Activated naive CD4-positive, alpha-beta T cell treated with Interleukin-2 at 50 U/mL for 16 hours (primary cell): ENCODE measurements around the gene DROSHA.

Experiments
- DNase-seq: peaks from one replicate; pipeline ENCODE4 v3.0.0-alpha.2; 2020

DROSHA gene

GRCh38 chr5:31530541-31531265 lies 1.2 kb downstream of the DROSHA start:
- no peak for DNase-seq

DNA sequence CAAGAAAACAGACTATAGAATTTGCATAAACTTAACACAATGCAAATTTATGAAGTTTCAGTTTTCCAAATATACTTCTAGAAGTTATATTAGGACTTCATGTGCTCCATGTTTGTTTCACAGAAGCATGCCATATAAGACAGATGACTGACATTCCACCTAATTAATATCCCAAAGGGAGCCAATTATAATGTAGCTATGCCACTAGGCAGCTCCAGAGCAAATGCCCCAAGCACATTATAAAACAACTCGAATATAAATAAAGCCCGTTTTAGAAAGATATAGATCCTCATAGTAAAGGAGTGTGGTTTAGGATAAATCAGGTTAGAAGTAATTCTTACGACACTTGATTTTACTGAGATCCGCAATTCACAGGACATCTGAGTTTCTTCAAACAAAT lies 8.9 kb downstream of the DROSHA start:
- DNase-seq: no peak

DNA sequence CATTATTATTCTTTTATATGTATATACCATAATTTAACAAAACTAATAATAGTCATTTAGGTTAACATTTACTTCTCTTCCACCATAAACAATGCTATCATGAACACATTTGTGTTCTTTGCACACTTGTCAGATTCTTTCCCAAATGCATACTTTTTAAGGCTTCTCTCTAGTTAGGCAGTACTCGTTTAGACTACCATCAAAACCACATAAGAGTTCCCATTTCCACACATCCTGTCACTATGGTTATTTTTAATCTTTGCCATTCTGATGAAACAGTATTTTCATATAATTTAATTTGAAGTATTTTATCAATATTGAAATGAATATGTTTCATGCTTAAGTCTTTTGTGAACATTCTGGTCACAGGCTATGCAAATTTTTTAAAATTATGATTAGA lies 15.1 kb downstream of the DROSHA start:
- no peak for DNase-seq

- DNase-seq: no peak
Measured at GRCh38 chr5:31511305-31511704, 20.6 kb downstream of the DROSHA start.

DNA sequence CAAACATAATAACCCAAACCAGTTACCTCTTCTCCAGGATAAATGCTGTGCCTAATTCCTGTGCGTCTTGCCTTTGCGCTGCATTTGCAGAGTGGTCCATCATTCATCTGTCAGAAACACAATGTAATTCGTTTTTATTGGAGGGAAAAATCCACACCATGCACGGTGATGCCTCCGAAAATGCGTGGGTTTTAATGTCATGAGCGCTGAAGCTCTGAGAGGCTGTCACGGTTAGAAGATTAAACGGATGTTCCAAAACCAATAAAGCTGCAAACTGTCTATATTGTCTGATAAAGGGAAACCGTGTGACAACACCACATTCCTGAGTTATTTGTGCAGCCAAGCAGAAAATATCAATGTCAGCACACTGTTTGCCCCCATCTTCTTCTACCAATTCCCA lies 27.4 kb downstream of the DROSHA start:
- no peak for DNase-seq

DNA sequence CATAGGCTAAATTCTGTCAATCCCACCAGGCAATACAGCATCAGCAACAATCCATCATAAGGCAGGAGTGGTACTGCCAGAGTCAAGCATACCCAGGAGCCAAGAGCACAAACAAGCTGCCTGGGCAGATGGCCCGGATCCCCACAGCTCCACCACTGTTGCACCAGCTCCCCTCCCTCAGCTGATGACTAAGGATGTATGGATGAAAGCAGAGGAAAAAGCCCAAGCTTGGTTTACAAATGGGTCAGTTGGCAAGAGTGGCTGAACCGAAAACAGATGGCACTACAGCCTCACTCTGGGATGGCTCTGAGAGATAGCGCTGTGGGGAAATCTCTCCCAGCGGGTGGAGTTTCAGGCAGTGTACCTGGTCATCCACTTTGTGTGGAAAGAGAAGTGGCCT lies 29.4 kb downstream of the DROSHA start:
- no peak for DNase-seq

DNA sequence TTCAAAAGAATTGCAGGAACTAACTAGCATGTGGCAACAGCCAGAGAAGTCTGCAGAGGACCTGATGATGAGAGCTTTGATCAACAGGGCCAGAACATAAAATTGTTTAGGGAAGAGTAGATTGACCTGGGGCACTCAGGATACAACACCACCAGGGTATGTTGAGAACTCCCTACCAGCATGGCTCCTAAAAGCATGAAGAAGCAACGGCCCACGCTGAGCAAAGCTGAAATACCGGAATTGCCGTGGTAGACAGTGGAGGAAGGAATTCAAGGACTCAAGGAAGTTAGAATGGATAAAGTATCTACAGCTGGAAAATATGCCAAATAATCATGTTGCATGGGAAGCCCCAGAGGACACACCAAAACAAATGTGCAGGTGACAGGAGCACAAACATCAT lies 31.6 kb downstream of the DROSHA start:
- no peak for DNase-seq

- DNase-seq: no peak
Measured at GRCh38 chr5:31496891-31497290, 35.0 kb downstream of the DROSHA start.

GRCh38 chr5:31496301-31496700 lies 35.6 kb downstream of the DROSHA start:
- no peak for DNase-seq

DNA sequence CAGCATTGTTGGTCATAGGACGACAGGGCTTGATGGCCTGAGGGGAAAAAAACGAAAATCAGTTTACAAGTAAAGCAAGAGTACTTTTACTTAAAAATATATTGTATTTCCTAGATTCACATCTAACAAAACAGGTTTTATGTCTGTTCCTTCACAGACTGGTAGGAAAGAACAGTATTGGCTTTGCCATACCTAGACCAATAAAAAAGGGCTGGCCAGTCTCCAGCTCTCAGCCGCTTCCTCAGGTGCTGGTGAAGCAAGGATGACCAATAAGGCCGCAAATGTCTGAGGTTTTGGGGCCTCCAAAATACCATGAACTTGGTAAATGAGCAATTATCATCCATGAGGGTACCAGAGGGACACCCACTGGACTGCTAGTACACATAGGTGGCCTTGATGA lies 36.6 kb downstream of the DROSHA start:
- no peak for DNase-seq

DNA sequence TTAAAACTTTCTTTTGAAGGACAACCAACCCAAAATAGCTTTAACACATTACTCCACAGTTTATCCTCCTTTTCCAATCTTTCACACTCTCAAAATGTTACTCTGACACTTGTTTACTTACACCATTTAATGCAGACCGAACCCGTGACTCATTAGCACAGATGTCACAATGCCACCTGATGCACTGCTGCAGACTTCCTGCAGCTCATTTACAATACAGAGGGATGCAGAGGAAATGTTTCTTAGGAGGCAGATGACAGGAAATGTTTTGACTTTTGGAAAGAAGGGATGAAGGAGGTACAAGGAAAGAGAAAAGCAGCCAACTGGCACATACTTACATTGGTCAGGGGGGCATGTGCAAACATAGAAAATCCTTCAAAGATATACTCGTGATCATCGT lies 39.0 kb downstream of the DROSHA start:
- no peak for DNase-seq

DNA sequence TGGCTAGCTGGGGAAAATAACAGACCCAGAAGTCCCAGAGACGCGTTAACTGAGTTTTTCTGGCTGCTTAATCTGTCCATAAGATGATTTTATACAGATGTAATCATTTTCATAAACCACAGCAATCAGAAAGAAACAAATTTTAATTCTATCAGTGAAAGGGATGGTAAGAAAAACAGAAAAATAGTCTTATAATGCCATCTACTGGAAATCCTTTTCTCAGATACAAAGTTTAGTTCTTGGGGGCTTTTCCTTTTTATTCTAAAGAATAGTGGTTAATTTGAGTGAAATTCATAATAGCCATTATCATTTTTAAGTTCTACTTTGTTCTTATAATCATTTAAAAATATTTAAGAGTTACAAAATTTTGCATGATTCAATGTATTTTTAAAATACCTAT lies 44.4 kb downstream of the DROSHA start:
- DNase-seq: no peak

GRCh38 chr5:31486441-31486840 lies 45.5 kb downstream of the DROSHA start:
- DNase-seq: no peak

- DNase-seq: no peak
Measured at GRCh38 chr5:31485376-31486207, 46.3 kb downstream of the DROSHA start.

- DNase-seq: no peak
Measured at GRCh38 chr5:31481531-31482165, 50.2 kb downstream of the DROSHA start.

GRCh38 chr5:31479706-31480105 lies 52.2 kb downstream of the DROSHA start:
- DNase-seq: no peak

- DNase-seq: no peak
Measured at GRCh38 chr5:31478901-31479300, 53.0 kb downstream of the DROSHA start.

DNA sequence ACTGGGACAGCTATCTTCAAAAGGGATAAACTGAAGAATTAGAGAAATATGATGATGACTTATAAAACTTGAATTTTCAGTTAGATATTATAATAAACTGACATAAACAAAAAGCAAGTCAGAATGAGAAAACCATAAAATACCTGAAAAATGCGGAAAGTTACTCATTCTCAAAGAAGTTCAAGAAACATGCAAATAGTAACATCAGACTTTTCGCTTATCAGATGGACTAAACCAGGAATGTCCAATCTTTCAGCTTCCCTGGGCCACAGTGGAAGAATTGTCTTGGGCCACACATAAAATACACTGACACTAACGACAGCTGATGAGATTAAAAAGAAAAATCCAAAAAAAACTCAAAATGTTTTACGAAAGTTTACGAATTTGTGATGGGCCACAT lies 53.9 kb downstream of the DROSHA start:
- DNase-seq: no peak

- no peak for DNase-seq
Measured at GRCh38 chr5:31477516-31477915, 54.4 kb downstream of the DROSHA start.

DNA sequence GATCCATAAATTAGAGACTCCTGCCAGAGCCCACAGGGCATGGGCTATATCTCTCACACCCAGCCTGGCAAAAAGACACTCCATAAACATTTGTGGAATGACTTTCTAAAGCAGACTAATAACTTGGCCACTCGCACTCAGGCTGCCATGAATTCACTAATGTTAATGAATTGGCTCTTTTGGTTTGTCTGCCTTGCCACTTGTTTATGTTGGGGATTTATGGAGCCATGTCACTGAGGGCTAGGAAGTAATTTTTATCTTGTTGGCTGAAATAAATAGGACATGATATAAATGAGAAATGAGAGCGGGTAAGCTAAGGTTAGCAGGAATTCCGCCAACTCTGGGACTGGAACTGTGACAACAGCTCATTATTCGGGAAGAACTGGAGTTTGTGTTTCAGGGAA lies 55.2 kb downstream of the DROSHA start:
- no peak for DNase-seq

DNA sequence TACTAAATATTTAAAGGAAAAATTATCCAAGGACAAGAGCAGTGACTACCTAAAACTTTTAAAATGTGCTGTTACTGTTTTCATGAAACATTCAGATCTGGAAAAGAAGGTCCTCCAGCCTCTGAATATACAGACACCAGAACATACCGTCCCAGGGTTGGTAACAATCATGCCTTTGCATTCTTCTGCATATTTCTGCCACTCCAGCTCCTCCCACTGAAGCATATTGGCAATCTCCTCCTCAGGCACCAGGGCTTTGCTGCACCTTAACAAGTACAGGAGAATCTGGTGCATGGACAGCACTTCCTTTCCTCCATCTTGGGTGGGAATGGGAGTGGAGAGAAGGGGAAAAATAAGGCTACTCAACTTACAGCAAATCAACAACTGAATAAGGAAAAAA lies 60.0 kb downstream of the DROSHA start:
- DNase-seq: no peak

DNA sequence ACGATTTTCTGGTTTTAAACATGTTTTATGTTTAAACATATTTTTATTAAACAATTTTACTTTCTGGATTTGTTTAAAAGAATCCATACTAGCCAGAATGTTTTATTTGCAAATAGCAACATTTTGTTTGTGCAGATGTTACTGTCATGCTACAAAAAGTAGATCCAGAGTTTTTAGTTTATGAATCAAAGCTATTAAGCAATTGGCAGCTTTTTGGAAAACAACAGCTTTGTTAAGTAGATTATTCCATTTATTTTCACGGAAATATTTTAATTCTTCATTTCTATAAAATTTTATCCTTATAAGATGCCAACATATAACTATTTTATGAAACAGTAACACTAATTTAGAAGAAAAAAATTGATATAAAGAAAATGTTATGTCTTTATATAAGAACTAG lies 60.9 kb downstream of the DROSHA start:
- DNase-seq: no peak

- no peak for DNase-seq
Measured at GRCh38 chr5:31470608-31471007, 61.3 kb downstream of the DROSHA start.

GRCh38 chr5:31469886-31470285 lies 62.0 kb downstream of the DROSHA start:
- DNase-seq: no peak
